H9 (cell line): Measurements from ENCODE around the gene FOXC2. TPM values are rescaled to one million over a fixed set of nuclear protein-coding genes. Genes with fewer than 3 reads are reported as not detected.
A peak's percentile ranks its signal among the peaks of the same experiment; 100 is the strongest.

Experiments
- DNase-seq: peaks from one replicate; pipeline ENCODE4 v3.0.0-alpha.2; 2017
- H2AFZ ChIP-seq: one replicate; pipeline ENCODE4 v1.6.1; 2013; ENCODE audit warnings: mild to moderate bottlenecking, low read length, control low read depth, moderate library complexity
- H2AK5ac ChIP-seq: 2 replicates; pipeline ENCODE4 v1.6.1; 2013; ENCODE audit warnings: low read length, control low read depth, mixed read lengths; ENCODE audit not compliant: insufficient read length
- H2BK120ac ChIP-seq: one replicate; pipeline ENCODE4 v1.6.1; 2013; ENCODE audit warnings: low read depth, mild to moderate bottlenecking, low read length, control low read depth, inconsistent platforms; ENCODE audit not compliant: poor library complexity, severe bottlenecking
- H2BK12ac ChIP-seq: 2 replicates; pipeline ENCODE4 v1.6.1; 2013; ENCODE audit warnings: low read length, control low read depth, mixed read lengths, low read depth; ENCODE audit not compliant: insufficient read length
- H2BK15ac ChIP-seq: 2 replicates; pipeline ENCODE4 v1.6.1; 2013; ENCODE audit warnings: low read depth, low read length, control low read depth
- H2BK20ac ChIP-seq: one replicate; pipeline ENCODE4 v1.6.1; 2013; ENCODE audit warnings: low read depth, mild to moderate bottlenecking, low read length, control low read depth, inconsistent platforms; ENCODE audit not compliant: poor library complexity, severe bottlenecking
- H2BK5ac ChIP-seq: 2 replicates; pipeline ENCODE4 v1.6.1; 2013; ENCODE audit warnings: low read length, control low read depth, mixed read lengths; ENCODE audit not compliant: insufficient read length
- H3K14ac ChIP-seq: 2 replicates; pipeline ENCODE4 v1.6.1; 2013; ENCODE audit warnings: low read length, control low read depth; ENCODE audit not compliant: insufficient read depth
- H3K18ac ChIP-seq: 2 replicates; pipeline ENCODE4 v1.6.1; 2013; ENCODE audit warnings: low read depth, mild to moderate bottlenecking, mixed read lengths, low read length, control low read depth; ENCODE audit not compliant: insufficient read length
- H3K23ac ChIP-seq: 2 replicates; pipeline ENCODE4 v1.6.1; 2013; ENCODE audit warnings: low read length, control low read depth, mixed read lengths, low read depth; ENCODE audit not compliant: insufficient read length
- H3K23me2 ChIP-seq: 2 replicates; pipeline ENCODE4 v1.6.1; 2013; ENCODE audit warnings: low read depth, mild to moderate bottlenecking, mixed read lengths, low read length, control low read depth; ENCODE audit not compliant: insufficient read length, poor library complexity, severe bottlenecking
- H3K27ac ChIP-seq: 2 replicates; pipeline ENCODE4 v1.5.1; 2013; ENCODE audit warnings: low read length, control low read depth, mixed read lengths, low read depth; ENCODE audit not compliant: insufficient read length
- H3K27me3 ChIP-seq: 2 replicates; pipeline ENCODE4 v1.6.1; 2013; ENCODE audit warnings: low read length, control low read depth, inconsistent platforms; ENCODE audit not compliant: insufficient read depth
- H3K4ac ChIP-seq: 2 replicates; pipeline ENCODE4 v1.6.1; 2013; ENCODE audit warnings: low read depth, mild to moderate bottlenecking, control low read depth, inconsistent platforms, low read length, moderate library complexity
- H3K4me1 ChIP-seq: 2 replicates; pipeline ENCODE4 v1.6.1; 2013; ENCODE audit warnings: low read length, control low read depth, inconsistent platforms; ENCODE audit not compliant: insufficient read depth
- H3K4me2 ChIP-seq: 2 replicates; pipeline ENCODE4 v1.6.1; 2013; ENCODE audit warnings: low read length, control low read depth, mixed read lengths; ENCODE audit not compliant: insufficient read length, insufficient read depth
- H3K56ac ChIP-seq: 2 replicates; pipeline ENCODE4 v1.6.1; 2013; ENCODE audit warnings: low read depth, mild to moderate bottlenecking, mixed read lengths, low read length, control low read depth; ENCODE audit not compliant: insufficient read length
- H3K79me1 ChIP-seq: 2 replicates; pipeline ENCODE4 v1.6.1; 2013; ENCODE audit warnings: low read depth, mild to moderate bottlenecking, moderate library complexity, low read length, control low read depth, inconsistent platforms; ENCODE audit not compliant: insufficient read depth, poor library complexity, severe bottlenecking
- H3K79me2 ChIP-seq: 2 replicates; pipeline ENCODE4 v1.6.1; 2013; ENCODE audit warnings: low read length, control low read depth, inconsistent platforms; ENCODE audit not compliant: insufficient read depth
- H3K9ac ChIP-seq: 2 replicates; pipeline ENCODE4 v1.6.1; 2013; ENCODE audit warnings: low read length, control low read depth, mixed read lengths; ENCODE audit not compliant: insufficient read length; ENCODE audit errors: extremely low read depth
- H3K9me3 ChIP-seq: one replicate; pipeline ENCODE4 v1.6.1; 2013; ENCODE audit warnings: low read depth, low read length, inconsistent platforms; ENCODE audit not compliant: control insufficient read depth
- H3T11ph ChIP-seq: one replicate; pipeline ENCODE4 v1.6.1; 2013; ENCODE audit warnings: mild to moderate bottlenecking, low read length, control low read depth, inconsistent platforms
- H4K20me1 ChIP-seq: one replicate; pipeline ENCODE4 v1.6.1; 2013; ENCODE audit not compliant: control insufficient read depth, insufficient read length, insufficient read depth
- H4K5ac ChIP-seq: 2 replicates; pipeline ENCODE4 v1.6.1; 2013; ENCODE audit warnings: low read depth, mild to moderate bottlenecking, mixed read lengths, low read length, control low read depth; ENCODE audit not compliant: insufficient read length
- H4K8ac ChIP-seq: replicated peaks from 2 replicates; pipeline ENCODE4 v1.6.1; 2013; ENCODE audit warnings: low read length, control low read depth, mixed read lengths, low read depth; ENCODE audit not compliant: insufficient read length
- H4K91ac ChIP-seq: 2 replicates; pipeline ENCODE4 v1.6.1; 2013; ENCODE audit warnings: low read depth, mild to moderate bottlenecking, moderate library complexity, mixed read lengths, low read length, control low read depth; ENCODE audit not compliant: insufficient read length
- H3K27ac Mint-ChIP-seq, 3 experiments: 2 replicates in 2 of 3; 3 replicates in 1 of 3; pipeline ENCODE4 v1.8.0; 2020 to 2021; ENCODE audit warnings: mixed read lengths in 3 of 3, mild to moderate bottlenecking in 1 of 3, moderate library complexity in 1 of 3
- H3K27me3 Mint-ChIP-seq: 2 replicates; pipeline ENCODE4 v1.8.0; 2021; ENCODE audit warnings: low read depth, mild to moderate bottlenecking, moderate library complexity, mixed read lengths
- H3K36me3 Mint-ChIP-seq, 3 experiments: 2 replicates in 2 of 3; 3 replicates in 1 of 3; pipeline ENCODE4 v1.8.0; 2020 to 2021; ENCODE audit warnings: low read depth in 3 of 3, mixed read lengths in 3 of 3; ENCODE audit not compliant: insufficient read depth in 1 of 3
- H3K4me1 Mint-ChIP-seq, 2 experiments: 2 replicates each; pipeline ENCODE4 v1.8.0; 2020; ENCODE audit warnings: mixed read lengths in 2 of 2
- H3K4me3 Mint-ChIP-seq, 2 experiments: 2 replicates in 1 of 2; 3 replicates in 1 of 2; pipeline ENCODE4 v1.8.0; 2020 to 2021; ENCODE audit warnings: mild to moderate bottlenecking in 2 of 2, mixed read lengths in 2 of 2, moderate library complexity in 1 of 2
- H3K9me3 Mint-ChIP-seq, 2 experiments: 2 replicates in 1 of 2; 3 replicates in 1 of 2; pipeline ENCODE4 v1.8.0; 2020; ENCODE audit warnings: mild to moderate bottlenecking in 2 of 2, mixed read lengths in 2 of 2, moderate library complexity in 1 of 2
- WGBS: extraction: QIAGEN DNeasy Blood & Tissue Kit; methylation state at CpG from one replicate; pipeline ENCODE4 v1.1.7; 2013; ENCODE audit warnings: missing lambda C conversion rate, low lambda C conversion rate, mixed read lengths; ENCODE audit not compliant: insufficient read length; ENCODE audit errors: extremely low coverage; 5-methylcytosine and 5-hydroxymethylcytosine counted together
- total RNA-seq: library from RNA; stranded (reverse); gene quantifications from 2 replicates; pipeline ENCODE4 v1.2.1, GENCODE V29; 2021
- TF ChIP-seq, protein P1 (sequence below): fragments of 200-600 bp; sonication (generic); conservative IDR thresholded peaks from 3 replicates; pipeline ENCODE4 v1.8.0; 2021; ENCODE audit warnings: antibody characterized with exemption, mild to moderate bottlenecking

FOXC2 gene
- total RNA-seq, 1 experiment from 2014 or later: not detected

DNA sequence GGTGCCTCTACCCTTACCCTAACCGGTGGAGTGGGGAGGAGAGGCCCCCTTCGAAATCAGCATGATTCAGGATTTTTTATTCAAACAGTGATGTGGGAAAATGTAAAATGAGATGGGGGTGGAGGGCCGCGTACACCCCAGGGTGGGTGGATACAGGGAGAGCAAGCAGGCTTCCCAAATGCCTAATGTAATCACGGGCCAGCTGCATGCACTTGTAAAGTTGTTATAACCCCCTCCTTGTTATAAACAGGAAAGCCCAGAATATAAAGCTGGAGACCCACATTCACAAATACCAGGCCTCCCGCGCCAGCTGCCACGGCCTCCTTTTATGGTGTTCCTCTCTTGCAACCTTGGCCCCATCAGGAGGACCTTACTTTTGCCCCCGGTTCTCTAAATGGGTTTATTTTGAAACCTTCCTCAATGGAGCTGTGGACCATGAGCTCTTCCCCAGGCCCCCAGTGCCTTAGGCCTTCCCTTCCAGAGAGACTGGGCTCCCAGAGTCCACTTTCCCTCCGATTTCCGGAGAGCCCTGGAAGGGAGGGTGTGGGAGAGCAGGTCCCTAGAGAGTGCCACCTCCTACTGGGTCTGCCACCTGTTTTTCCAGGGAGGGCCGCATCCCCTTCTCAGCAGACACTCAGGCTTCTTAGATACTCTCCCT lies 10.8 kb downstream of the FOXC2 start:
- no peak overlapping the region for H2BK120ac ChIP-seq
- TF ChIP-seq, protein P1, sequence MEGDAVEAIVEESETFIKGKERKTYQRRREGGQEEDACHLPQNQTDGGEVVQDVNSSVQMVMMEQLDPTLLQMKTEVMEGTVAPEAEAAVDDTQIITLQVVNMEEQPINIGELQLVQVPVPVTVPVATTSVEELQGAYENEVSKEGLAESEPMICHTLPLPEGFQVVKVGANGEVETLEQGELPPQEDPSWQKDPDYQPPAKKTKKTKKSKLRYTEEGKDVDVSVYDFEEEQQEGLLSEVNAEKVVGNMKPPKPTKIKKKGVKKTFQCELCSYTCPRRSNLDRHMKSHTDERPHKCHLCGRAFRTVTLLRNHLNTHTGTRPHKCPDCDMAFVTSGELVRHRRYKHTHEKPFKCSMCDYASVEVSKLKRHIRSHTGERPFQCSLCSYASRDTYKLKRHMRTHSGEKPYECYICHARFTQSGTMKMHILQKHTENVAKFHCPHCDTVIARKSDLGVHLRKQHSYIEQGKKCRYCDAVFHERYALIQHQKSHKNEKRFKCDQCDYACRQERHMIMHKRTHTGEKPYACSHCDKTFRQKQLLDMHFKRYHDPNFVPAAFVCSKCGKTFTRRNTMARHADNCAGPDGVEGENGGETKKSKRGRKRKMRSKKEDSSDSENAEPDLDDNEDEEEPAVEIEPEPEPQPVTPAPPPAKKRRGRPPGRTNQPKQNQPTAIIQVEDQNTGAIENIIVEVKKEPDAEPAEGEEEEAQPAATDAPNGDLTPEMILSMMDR: no peak
- Mint-ChIP-seq H3K4me1 (peaks cover 36 to 48% of the 10 kb centered on the region in 2 experiments), H3K9me3 (peaks cover 3 to 5% of the 10 kb centered on the region in 2 experiments; a peak in 3 of 5 replicates), H3K36me3 (peaks cover 0 to 1% (median 0%) of the 10 kb centered on the region in 3 experiments; a peak in 2 of 7 replicates), H3K27ac (no peak overlapping the region), H3K27me3 (peaks cover 97% of the 10 kb centered on the region), H3K4me3 (peak overlapping the region in 1 of 2 experiments; percentile 94; a peak in 4 of 5 replicates)
- no peak overlapping the region for H2AK5ac ChIP-seq
- H2BK15ac ChIP-seq: no peak overlapping the region
- DNase-seq: peak; percentile 45
- no peak overlapping the region for H3T11ph ChIP-seq
- peak overlapping the region; percentile 54 for H3K4me2 ChIP-seq
- no peak overlapping the region for H4K8ac ChIP-seq
- no peak overlapping the region for H3K56ac ChIP-seq
- H3K79me2 ChIP-seq: no peaks in the 10 kb centered on the region
- no peaks in the 10 kb centered on the region for H3K9me3 ChIP-seq
- no peak overlapping the region for H3K9ac ChIP-seq
- H4K20me1 ChIP-seq: no peaks in the 10 kb centered on the region
- H3K23ac ChIP-seq: no peak overlapping the region
- H4K5ac ChIP-seq: no peak overlapping the region
- WGBS: no CpG with 5 or more reads among the region's 12 CpGs
- H3K18ac ChIP-seq: no peak overlapping the region
- peaks cover 73% of the 10 kb centered on the region for H3K27me3 ChIP-seq
- peaks cover 9% of the 10 kb centered on the region; the same call in 1 of the 2 replicates for H3K4me1 ChIP-seq
- no peak overlapping the region for H3K27ac ChIP-seq
- H2AFZ ChIP-seq: no peak overlapping the region
- peaks cover 14% of the 10 kb centered on the region for H3K23me2 ChIP-seq
- no peak overlapping the region for H2BK20ac ChIP-seq
- no peak overlapping the region for H3K14ac ChIP-seq
- H3K4ac ChIP-seq: no peak overlapping the region
- H3K79me1 ChIP-seq: no peaks in the 10 kb centered on the region
- H2BK5ac ChIP-seq: no peak overlapping the region
- H2BK12ac ChIP-seq: no peak overlapping the region
- H4K91ac ChIP-seq: no peak overlapping the region
